Measurements from ENCODE around the gene NTF4. TPM values are rescaled to one million over a fixed set of nuclear protein-coding genes. Genes with fewer than 3 reads are reported as not detected.

The NTF4 gene
- total RNA-seq, 2 donors from 2014 or later: 5.0 to 8.9 TPM

- Histone ChIP-seq H3K9me3 (ENCODE audit: control insufficient read depth, low read length) (no peaks in the 10 kb centered on the region), H3K27me3 (ENCODE audit: control insufficient read depth, insufficient read depth, low read length, poor library complexity, severe bottlenecking) (no peaks in the 10 kb centered on the region), H3K9ac (ENCODE audit: extremely low read depth, low read length, poor library complexity, severe bottlenecking) (no peak overlapping the region), H3K4me3 (ENCODE audit: low read length) (no peak overlapping the region), H3K4me1 (ENCODE audit: control insufficient read depth, insufficient read depth, low read length) (peaks cover 10% of the 10 kb centered on the region), H3K36me3 (ENCODE audit: control insufficient read depth, insufficient read depth, low read length) (peaks cover 95% of the 10 kb centered on the region), H3K27ac (ENCODE audit: low read depth, low read length) (no peak overlapping the region)
- Mint-ChIP-seq H3K27ac (no peak overlapping the region), H3K4me1 (peaks cover 1% of the 10 kb centered on the region), H3K4me3 (no peak overlapping the region), H3K36me3 (ENCODE audit: low read depth) (peaks cover 81% of the 10 kb centered on the region), H3K27me3 (ENCODE audit: insufficient read depth) (no peaks in the 10 kb centered on the region), H3K9me3 (no peaks in the 10 kb centered on the region)
- no peak for DNase-seq
- 92 to 95% methylated on average over 21 to 23 of the region's 23 CpGs for WGBS, 2 experiments (ENCODE audit: insufficient coverage in 1 of 2, insufficient read length in 1 of 2)
- TF ChIP-seq CTCF (conservative IDR thresholded peaks at IDR 0.05): no peak
Measured at GRCh38 chr19:49094505-49095482, 30.2 kb upstream of the NTF4 start.

DNA sequence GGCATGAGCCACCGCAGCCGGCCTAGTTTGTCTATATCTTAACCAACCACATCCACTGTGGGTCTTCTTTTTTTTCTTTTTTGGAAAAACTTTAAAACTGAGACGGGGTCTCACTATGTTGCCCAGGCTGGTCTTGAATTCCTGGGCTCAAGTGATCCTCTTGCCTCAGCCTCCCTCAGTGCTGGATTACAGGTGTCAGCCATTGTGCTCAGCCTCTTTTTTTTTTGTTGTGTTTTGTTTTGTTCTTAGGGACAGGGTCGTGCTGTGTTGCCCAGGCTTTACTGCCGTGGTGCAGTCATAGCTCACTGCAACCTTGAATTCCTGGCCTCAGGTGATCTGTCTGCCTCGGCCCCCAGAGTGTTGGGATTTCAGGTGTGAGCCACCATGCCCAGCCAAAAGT is 28.1 kb upstream of the NTF4 start:
- Histone ChIP-seq H3K9me3 (ENCODE audit: control insufficient read depth, low read length) (no peaks in the 10 kb centered on the region), H3K4me3 (ENCODE audit: low read length) (no peak overlapping the region), H3K27me3 (ENCODE audit: control insufficient read depth, insufficient read depth, low read length, poor library complexity, severe bottlenecking) (no peaks in the 10 kb centered on the region), H3K4me1 (ENCODE audit: control insufficient read depth, insufficient read depth, low read length) (peaks cover 4% of the 10 kb centered on the region), H3K27ac (ENCODE audit: low read depth, low read length) (no peak overlapping the region), H3K36me3 (ENCODE audit: control insufficient read depth, insufficient read depth, low read length) (peaks cover 90% of the 10 kb centered on the region), H3K9ac (ENCODE audit: extremely low read depth, low read length, poor library complexity, severe bottlenecking) (no peak overlapping the region)
- Mint-ChIP-seq H3K4me3 (no peak overlapping the region), H3K4me1 (peaks cover 1% of the 10 kb centered on the region), H3K27me3 (ENCODE audit: insufficient read depth) (no peaks in the 10 kb centered on the region), H3K9me3 (no peaks in the 10 kb centered on the region), H3K36me3 (ENCODE audit: low read depth) (peaks cover 75% of the 10 kb centered on the region), H3K27ac (no peak overlapping the region)
- WGBS, 2 experiments (ENCODE audit: insufficient coverage in 1 of 2, insufficient read length in 1 of 2): 95 to 98% methylated on average over 5 to 6 of the region's 6 CpGs
- no peak for TF ChIP-seq CTCF (conservative IDR thresholded peaks at IDR 0.05)
- DNase-seq: no peak

DNA sequence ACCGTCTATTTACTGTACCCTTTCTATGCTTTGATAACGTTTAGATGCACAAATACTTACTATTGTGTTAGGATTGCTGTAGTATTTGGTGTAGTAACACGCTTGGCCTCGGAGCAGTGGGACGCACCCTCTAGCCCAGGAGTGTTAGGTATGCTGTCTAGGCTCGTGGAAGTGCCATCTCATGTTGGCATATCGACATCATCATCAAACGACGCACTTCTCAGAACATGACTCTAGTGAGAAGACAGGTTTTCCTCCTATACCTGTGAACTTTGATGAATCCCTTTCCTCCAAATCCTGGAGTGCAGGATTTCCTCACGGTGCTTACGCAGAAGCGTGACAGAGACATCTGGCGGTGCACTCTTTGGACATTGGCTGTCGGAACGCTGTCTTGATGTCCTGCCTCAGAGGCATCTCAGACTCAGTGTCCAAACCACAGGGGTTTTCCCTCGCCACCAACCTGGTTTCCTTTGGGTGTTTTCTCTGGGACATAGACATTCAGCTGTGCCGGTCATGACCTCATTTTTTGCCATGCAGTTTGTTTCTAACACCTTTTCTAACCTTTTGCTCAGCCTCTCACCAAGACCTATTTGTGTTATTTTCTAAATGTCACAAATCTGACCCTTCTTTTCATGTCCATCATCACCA is 26.9 kb upstream of the NTF4 start:
- no peak for TF ChIP-seq CTCF (conservative IDR thresholded peaks at IDR 0.05)
- peaks cover 3% of the 10 kb centered on the region for H3K4me1 Mint-ChIP-seq
- WGBS, 2 experiments (ENCODE audit: insufficient coverage in 1 of 2, insufficient read length in 1 of 2): 95 to 96% methylated on average over 14 to 17 of the region's 17 CpGs

More for the DNA sequence above, 26.9 kb upstream of the NTF4 start:
- Mint-ChIP-seq H3K9me3 (no peaks in the 10 kb centered on the region), H3K4me3 (no peak overlapping the region), H3K27ac (no peak overlapping the region), H3K36me3 (ENCODE audit: low read depth) (peaks cover 77% of the 10 kb centered on the region), H3K27me3 (ENCODE audit: insufficient read depth) (no peaks in the 10 kb centered on the region)
- H3K36me3 ChIP-seq (ENCODE audit: control insufficient read depth, insufficient read depth, low read length): peaks cover 90% of the 10 kb centered on the region
- H3K27ac ChIP-seq (ENCODE audit: low read depth, low read length): no peak overlapping the region
- H3K9me3 ChIP-seq (ENCODE audit: control insufficient read depth, low read length): no peaks in the 10 kb centered on the region
- H3K27me3 ChIP-seq (ENCODE audit: control insufficient read depth, insufficient read depth, low read length, poor library complexity, severe bottlenecking): no peaks in the 10 kb centered on the region
- H3K4me3 ChIP-seq (ENCODE audit: low read length): no peak overlapping the region
- no peak for DNase-seq
- H3K9ac ChIP-seq (ENCODE audit: extremely low read depth, low read length, poor library complexity, severe bottlenecking): no peak overlapping the region
- no peaks in the 10 kb centered on the region for H3K4me1 ChIP-seq (ENCODE audit: control insufficient read depth, insufficient read depth, low read length)
